Measurements from ENCODE around the gene GJA8.

Gene GJA8

GRCh38 chr1:147890177-147890790 is 12.3 kb upstream of the GJA8 start:
- DNase-seq (ENCODE audit: low read depth in 2 of 2): peak; percentile 64 to 70
- no peak overlapping the region for H3K4me3 ChIP-seq (replicated peaks in 1 of 2; ENCODE audit: low read depth in 2 of 2, low read length in 2 of 2)
- TF ChIP-seq, protein P1, sequence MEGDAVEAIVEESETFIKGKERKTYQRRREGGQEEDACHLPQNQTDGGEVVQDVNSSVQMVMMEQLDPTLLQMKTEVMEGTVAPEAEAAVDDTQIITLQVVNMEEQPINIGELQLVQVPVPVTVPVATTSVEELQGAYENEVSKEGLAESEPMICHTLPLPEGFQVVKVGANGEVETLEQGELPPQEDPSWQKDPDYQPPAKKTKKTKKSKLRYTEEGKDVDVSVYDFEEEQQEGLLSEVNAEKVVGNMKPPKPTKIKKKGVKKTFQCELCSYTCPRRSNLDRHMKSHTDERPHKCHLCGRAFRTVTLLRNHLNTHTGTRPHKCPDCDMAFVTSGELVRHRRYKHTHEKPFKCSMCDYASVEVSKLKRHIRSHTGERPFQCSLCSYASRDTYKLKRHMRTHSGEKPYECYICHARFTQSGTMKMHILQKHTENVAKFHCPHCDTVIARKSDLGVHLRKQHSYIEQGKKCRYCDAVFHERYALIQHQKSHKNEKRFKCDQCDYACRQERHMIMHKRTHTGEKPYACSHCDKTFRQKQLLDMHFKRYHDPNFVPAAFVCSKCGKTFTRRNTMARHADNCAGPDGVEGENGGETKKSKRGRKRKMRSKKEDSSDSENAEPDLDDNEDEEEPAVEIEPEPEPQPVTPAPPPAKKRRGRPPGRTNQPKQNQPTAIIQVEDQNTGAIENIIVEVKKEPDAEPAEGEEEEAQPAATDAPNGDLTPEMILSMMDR (IDR thresholded peaks at IDR 0.05; ENCODE audit: low read depth, low read length): peak; percentile 76

DNA sequence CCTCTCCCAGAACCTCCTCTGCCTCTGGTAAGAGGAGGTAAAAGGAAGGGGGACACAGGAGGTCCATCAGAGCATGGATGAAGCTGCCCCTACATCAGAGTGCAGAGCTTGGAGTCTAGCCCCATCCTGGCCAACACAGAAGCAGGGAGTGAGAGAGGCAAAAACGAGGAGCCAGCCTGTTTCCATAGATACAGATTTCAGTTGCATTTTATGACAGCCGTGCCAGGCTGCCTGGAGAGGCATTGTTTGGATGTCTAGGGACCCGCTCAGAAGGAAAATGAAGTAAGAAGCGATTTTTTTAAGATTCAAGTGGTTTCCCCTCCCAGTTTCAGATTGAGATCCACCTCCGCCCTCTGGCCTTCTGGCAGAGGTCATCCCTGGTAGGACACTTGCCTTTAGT is 11.5 kb upstream of the GJA8 start:
- DNase-seq (ENCODE audit: low read depth in 2 of 2): no peak
- TF ChIP-seq, protein P1 (IDR thresholded peaks at IDR 0.05; ENCODE audit: low read depth, low read length): no peak

GRCh38 chr1:147892216-147892615 is 10.4 kb upstream of the GJA8 start:
- TF ChIP-seq, protein P1 (IDR thresholded peaks at IDR 0.05; ENCODE audit: low read depth, low read length): peak; percentile 11
- DNase-seq (ENCODE audit: low read depth in 2 of 2): peak in 1 of 2 donors; percentile 9
- no peak overlapping the region for H3K4me3 ChIP-seq (replicated peaks in 1 of 2; ENCODE audit: low read depth in 2 of 2, low read length in 2 of 2)

More for the DNA sequence above, 11.5 kb upstream of the GJA8 start:
- no peak overlapping the region for H3K4me3 ChIP-seq (replicated peaks in 1 of 2; ENCODE audit: low read depth in 2 of 2, low read length in 2 of 2)

GRCh38 chr1:147892731-147893214 is 9.8 kb upstream of the GJA8 start:
- DNase-seq (ENCODE audit: low read depth in 2 of 2): peak; percentile 75 to 77

GRCh38 chr1:147895123-147895522 is 7.5 kb upstream of the GJA8 start:
- peak; percentile 22 to 47 for DNase-seq (ENCODE audit: low read depth in 2 of 2)
- no peak overlapping the region for H3K4me3 ChIP-seq (replicated peaks in 1 of 2; ENCODE audit: low read depth in 2 of 2, low read length in 2 of 2)
- TF ChIP-seq, protein P1 (IDR thresholded peaks at IDR 0.05; ENCODE audit: low read depth, low read length): no peak

More at GRCh38 chr1:147892731-147893214, 9.8 kb upstream of the GJA8 start:
- H3K4me3 ChIP-seq (replicated peaks in 1 of 2; ENCODE audit: low read depth in 2 of 2, low read length in 2 of 2): no peak overlapping the region
- TF ChIP-seq, protein P1 (IDR thresholded peaks at IDR 0.05; ENCODE audit: low read depth, low read length): peak; percentile 95

- TF ChIP-seq, protein P1 (IDR thresholded peaks at IDR 0.05; ENCODE audit: low read depth, low read length): no peak
- no peak overlapping the region for H3K4me3 ChIP-seq (replicated peaks in 1 of 2; ENCODE audit: low read depth in 2 of 2, low read length in 2 of 2)
- no peak for DNase-seq (ENCODE audit: low read depth in 2 of 2)
Measured at GRCh38 chr1:147897029-147897752, 5.4 kb upstream of the GJA8 start.

All from cardiac fibroblast (primary cell).